Activated CD4-positive, alpha-beta T cell treated with anti-CD3 and anti-CD28 coated beads for 24 hours (primary cell): ENCODE results near the gene SFPQ.
"Not testable (repeated sequence)": the region's sequence is repeated elsewhere in the genome, so short reads cannot be mapped to it uniquely, and the experiment has no call there.

Source experiments
- DNase-seq, 2 donors: peaks; one replicate each; pipeline ENCODE4 v3.0.0-alpha.2; 2020; ENCODE audit warnings: low read depth in 2 of 2

The SFPQ gene, protein sequence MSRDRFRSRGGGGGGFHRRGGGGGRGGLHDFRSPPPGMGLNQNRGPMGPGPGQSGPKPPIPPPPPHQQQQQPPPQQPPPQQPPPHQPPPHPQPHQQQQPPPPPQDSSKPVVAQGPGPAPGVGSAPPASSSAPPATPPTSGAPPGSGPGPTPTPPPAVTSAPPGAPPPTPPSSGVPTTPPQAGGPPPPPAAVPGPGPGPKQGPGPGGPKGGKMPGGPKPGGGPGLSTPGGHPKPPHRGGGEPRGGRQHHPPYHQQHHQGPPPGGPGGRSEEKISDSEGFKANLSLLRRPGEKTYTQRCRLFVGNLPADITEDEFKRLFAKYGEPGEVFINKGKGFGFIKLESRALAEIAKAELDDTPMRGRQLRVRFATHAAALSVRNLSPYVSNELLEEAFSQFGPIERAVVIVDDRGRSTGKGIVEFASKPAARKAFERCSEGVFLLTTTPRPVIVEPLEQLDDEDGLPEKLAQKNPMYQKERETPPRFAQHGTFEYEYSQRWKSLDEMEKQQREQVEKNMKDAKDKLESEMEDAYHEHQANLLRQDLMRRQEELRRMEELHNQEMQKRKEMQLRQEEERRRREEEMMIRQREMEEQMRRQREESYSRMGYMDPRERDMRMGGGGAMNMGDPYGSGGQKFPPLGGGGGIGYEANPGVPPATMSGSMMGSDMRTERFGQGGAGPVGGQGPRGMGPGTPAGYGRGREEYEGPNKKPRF

DNA sequence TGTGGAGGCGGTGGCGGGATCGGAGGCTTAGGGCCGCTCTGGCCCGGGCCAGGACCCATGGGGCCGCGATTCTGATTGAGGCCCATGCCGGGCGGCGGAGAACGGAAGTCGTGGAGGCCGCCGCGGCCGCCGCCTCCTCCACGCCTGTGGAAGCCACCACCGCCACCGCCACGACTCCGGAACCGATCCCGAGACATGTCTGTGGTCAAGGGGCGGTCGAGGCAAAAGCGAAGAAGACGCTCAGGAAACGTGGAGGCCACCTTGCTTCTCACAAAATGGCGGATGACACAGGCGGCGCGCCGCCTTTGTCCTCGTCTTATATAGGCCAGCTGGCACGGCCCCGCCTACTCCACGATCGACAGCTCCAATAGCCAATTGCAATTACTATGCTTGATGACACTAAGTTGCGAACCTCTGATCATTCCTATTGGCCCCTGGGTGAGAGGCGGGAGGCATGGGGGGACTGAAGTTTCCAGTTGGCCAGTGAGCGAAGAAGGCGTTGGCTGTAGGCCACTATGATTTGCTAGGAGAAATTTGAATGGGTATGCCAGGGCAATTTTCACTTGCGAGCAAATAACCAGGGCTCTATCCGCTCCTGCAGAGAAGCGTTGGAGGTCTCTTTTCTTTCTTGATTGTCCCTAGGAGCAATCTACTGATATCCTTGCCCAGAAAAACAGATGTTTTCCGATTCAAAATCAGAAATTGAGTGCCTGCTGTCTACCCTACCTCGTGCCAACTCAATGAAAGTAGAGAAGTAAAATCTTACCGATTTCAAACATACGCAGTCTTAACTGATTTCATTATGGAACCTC is at the start of gene SFPQ:
SFPQ (minus strand) TSS at position 293 of the 812 bp plus-strand sequence; CDS start at position 197, 96 bp downstream.
- DNase-seq = peak; percentile 94 to 96

- DNase-seq = not testable (repeated sequence)
Observed at GRCh38 chr1:35236772-35237171, 43.8 kb upstream of the SFPQ start.

DNA sequence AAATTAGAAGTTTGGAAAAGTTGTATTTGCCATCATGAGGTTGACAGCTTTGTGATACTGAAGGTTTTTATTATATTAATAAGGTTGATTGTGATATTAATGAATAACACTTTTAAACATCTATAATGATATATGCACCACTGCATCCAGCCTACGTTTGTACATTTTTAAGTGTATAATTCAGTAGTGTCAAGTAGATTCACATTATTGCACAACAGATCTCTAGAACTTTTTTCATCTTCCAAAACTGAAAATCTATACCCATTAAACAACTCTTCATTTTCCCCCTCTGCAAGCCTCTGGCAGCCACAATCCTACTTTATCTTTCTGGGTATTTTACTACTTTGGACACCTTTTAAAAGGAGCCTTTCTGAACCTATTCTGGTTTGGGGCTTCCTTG is 38.3 kb upstream of the SFPQ start:
- DNase-seq = no peak

- DNase-seq = no peak
Observed at GRCh38 chr1:35229587-35230360, 36.8 kb upstream of the SFPQ start.

GRCh38 chr1:35226546-35226945 is 33.6 kb upstream of the SFPQ start:
- no peak for DNase-seq

- no peak for DNase-seq
Observed at GRCh38 chr1:35223084-35223630, 30.2 kb upstream of the SFPQ start.

DNA sequence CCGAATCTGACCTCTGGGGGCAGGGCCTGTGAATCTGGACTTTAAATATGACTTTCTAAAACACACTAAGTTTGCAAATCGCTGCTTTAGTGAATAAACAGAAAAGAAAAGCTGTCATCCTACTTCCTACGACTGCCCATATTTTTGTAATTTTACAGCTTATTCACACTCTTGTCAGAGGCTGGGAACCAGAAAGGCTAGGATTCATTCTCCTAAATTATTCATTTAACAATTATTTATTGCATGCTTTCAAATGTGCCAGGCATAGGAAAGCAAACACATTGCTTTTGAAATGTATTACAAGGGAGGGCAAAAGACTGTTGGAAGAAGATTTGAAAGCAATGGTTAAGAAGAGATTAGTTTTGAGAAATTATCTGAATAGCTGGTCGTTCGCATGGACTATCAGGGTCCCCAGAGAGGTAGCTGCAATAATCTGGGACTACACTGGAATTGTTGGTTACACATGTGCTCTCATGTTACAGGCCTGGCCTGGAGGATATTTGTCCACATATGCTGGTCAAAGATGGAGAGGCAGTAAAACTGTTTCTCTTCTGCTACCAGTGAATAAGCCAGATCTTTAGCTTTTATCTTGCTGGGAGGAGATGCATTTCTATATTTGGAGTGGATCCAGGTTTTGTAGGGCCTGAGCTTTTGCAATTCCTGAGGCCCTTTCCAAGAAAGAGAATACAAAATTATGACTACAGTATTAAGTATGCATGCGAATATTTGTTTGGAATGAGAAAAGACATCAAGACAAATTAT is 29.6 kb upstream of the SFPQ start:
- DNase-seq = no peak

GRCh38 chr1:35220976-35221375 is 28.0 kb upstream of the SFPQ start:
- no peak for DNase-seq

- DNase-seq = no peak
Observed at GRCh38 chr1:35215346-35215745, 22.4 kb upstream of the SFPQ start.

DNA sequence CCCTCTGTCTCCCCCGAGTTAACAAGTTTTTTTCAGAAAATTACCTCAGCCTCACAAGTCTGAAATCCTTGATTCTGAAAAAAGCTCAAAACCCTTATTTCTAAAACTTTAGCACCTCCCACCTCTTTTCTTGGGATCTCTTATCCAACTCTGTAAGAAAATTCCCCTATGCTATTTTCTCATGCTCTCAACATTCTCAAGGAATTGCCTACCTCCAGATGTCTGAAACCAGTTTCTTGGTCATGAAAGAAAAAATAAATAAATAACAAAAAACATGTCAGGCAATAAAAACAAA is 18.1 kb upstream of the SFPQ start:
- no peak for DNase-seq

DNA sequence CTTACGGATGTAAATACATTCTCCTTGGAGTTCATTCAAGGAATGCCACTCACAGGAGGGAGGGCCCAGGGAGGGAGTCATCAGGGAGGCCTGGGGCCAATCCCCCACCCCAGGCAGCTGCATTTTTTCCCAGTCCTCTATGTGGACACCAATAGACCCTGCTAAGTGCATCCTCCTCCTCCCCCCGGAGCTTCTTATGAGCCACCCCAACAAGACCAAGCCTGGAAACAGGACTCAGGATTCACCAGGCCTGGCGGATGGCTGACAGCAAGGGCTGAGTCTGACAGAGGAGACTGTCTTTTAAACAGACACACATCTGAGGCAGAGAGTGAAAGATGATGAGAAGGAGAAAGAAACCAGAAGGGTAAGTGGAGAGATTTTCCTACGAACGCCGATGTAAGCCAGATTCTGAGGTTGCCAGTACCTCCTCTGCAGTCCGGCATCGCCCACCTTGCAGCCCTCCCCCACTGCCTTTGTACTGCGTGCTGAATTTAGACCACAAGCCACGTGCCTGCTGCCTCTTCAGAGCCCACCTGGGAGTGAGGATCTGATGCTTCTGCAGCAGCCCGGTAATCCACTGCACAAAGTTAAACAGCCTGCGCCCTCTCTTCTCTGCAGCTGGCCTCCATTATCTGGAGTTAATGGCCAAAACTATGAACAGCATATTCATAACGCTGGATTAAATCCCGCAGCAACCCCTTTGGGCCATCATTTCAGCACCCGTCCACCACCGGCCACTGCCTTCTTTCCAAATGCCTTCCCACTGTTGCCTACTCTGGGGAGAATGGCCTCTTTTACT is 17.6 kb upstream of the SFPQ start:
- DNase-seq = no peak

DNA sequence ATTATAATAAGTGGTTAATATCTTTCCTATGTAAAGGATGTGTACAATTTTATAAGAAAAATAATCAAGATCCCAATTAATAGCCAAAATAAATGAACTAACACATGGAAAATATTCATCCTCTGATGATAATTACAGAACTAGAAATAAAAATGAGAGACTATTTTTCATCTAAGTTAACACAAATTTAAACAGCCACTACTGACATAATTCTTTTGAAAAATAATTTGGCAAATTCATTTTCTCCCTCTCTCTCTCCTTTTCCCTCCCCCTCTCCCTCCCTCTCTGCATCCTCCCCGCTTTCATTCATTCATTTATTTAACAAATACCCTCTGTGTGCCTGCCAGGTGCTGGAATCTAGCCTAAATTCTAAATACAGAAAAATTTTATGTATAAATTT is 10.3 kb upstream of the SFPQ start:
- no peak for DNase-seq

DNA sequence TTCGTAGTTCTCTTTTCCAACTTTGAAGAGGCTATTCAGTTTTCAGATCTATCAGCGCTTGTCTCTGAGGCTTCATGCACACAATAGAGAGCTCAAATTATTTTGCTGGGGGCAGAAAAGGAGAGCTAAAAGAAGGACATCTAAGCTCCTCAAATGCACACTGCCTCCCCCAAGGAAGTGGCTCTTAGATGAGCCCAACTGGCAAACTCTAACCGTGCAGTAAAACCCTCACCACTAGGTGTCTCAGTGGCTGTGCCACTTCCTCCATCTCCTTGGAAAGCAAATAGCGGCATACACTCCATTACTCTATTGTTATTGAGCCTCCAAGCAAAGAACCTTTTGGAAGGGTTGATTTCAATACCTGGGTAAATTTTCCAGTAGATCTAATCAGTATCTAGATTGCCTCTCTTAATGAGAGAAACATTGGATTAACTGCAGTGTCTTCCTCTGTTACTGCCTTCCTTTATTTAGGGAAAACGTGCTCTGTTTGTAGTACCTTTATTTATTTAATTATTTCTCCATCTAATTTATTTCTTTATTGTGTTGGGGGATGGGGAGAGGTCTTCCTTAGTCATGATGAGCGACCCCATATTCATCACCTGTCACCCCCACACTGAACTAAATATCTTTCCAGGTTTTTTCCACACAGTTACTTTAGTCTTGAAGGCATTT is 9.2 kb upstream of the SFPQ start:
- peak; percentile 42 to 51 for DNase-seq

DNA sequence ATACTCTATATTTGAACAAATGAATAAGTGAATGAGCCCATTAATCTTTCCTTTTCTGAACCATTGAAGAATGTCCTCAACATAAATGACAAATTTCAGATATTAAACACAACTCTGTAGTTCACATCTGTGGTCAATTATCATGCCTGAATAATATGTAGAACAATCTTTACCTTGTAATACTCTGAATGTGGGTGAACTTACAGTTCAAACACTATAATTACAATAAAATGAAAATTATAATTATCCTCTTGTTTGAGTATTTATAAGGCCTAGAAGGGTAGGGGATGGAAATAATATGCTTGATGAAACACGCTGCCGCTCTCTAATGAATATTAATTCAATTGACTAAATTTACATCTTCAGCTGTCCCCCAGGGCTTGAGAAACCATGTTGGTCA is 8.7 kb upstream of the SFPQ start:
- DNase-seq = no peak

- DNase-seq = peak; percentile 81 to 87
Observed at GRCh38 chr1:35192056-35192852, 691 bp downstream of the SFPQ start.

- no peak for DNase-seq
Observed at GRCh38 chr1:35191429-35192055, 1.4 kb downstream of the SFPQ start.

GRCh38 chr1:35190784-35191183 is 2.2 kb downstream of the SFPQ start:
- DNase-seq = no peak
